ENCODE data around the gene ARL17B.
"Not testable (repeated sequence)": the region's sequence is repeated elsewhere in the genome, so short reads cannot be mapped to it uniquely, and the experiment has no call there.

The ARL17B gene

DNA sequence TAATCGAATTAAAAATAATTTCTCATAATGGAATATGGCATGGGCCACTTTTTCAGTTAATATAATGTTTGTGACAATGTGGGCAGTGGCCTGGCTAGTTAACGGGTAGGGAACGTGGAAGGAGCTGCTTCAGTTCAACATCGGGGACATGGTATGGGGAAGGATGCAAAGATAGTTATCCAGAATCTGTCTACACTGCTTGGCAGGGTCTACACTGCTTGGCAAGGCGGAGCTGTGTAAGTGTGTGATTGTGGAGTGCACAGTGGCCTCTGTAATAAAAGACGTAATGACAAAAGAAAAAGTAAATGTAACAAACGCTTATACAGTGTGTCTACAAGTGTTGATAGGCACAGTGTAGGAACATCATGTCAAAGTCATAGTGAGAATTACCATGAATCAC, 74.0 kb downstream of the ARL17B start:
- DNase-seq, result not testable (repeated sequence)

DNA sequence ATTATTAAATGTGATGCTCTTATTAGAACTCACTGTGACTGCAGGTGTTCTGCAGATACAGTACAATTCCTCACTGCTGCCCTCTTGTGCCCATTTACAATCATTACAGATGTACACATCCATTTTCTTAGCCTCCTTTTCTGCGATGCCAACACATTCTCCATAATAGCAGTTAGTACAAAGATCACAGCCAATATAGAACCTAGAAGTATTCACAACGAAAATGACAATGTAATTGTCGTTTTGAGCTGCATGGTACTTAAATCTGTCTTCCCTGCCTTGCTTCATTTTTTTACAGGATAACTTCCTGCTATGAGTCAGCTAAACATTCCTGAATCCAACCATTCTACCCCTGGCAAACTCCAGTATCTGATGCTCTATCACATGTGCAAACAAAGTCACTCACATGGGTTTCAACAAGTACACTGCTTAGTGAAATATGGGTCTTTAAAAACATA, 74.8 kb downstream of the ARL17B start:
- peak; percentile 86 for DNase-seq

DNA sequence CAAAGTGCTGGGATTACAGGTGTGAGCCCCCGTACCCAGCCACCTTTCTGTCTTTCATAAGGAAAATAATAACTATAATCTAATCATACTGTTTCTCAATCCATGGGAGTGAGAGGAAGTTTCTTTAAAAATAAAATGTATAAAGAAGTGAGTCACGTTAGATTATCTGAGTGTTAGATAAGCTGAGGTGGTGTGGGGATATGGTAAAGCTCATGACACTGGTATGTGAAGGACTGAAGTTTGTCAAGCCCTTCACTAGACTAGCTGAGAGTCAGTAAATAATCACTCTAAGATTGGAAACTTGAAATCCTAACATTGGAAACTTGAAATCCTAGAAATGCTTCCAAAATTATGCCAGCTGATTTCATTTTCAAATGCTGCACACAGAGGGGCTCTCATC, 76.1 kb downstream of the ARL17B start:
- not testable (repeated sequence) for DNase-seq

GRCh38 chr17:46284467-46284866, 77.1 kb downstream of the ARL17B start:
- DNase-seq, result peak; percentile 47

DNA sequence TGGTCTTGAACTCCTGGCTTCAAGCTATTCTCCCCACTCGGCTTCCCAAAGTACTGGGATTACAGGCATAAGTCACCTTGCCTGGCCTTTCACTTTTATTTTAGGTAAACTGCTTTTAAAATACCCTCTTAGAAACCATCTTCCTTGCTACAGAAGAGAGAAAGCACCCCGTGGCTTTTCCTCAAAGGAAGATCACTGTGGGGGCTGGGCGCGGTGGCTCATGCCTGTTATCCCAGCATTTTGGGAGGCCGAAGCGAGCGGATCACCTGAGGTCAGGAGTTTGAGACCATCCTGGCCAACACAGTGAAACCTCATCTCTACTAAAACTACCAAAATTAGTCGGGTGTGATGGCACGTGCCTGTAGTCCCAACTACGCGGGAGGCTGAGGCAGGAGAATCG, 78.9 kb downstream of the ARL17B start:
- DNase-seq, result not testable (repeated sequence)

DNA sequence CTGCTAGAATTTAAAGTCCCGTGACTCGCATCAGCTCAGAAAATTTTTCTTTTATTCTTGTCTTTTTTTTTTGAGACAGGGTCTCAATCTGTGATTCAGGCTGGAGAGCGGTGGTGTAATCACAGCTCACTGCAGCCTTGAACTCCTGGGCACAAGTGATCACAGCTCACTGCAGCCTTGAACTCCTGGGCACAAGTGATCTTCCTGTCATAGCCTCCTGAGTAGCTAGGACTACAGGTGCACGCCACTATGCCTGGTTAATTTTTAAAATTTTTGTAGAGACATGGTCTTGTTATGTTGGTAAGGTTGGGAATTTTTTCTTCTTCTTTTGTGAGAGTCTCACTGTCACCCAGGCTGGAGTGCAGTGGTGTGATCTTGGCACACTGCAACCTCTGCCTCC, 80.2 kb downstream of the ARL17B start:
- not testable (repeated sequence) for DNase-seq

DNA sequence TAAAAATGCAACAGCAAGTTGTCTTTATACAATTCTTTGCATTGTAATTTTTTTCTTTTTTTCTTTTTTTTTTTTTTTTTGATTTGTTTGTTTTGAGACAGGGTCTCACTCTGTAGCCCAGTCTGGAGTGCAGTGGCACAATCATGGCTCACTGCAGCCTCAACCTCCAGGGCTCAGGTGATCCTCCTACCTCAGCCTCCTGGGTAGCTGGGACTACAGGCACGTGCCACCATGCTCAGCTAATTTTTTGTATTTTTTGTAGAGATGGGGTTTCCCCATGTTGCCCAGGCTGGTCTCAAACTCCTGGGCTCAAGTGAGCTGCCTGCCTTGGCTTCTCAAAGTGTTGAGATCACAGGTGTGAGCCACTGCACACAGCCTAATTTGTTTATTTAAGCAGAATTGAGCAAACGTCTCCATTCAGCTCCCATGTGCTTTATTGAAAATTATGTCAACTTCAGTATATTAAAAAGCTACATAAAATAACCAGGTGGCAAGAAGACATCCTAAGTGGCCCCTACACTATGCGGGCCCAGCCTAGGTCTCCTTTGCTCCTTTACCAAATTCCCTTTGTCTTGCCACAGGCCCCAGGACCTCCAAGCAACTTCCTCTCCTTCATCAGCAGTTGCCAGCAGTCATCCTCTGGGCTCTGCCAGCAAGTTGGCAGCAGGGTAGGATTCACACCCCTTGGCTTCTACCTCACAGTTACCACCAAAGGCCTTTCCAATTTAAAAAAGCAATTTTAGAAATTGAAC, 84.7 kb downstream of the ARL17B start:
- DNase-seq, result not testable (repeated sequence)

DNA sequence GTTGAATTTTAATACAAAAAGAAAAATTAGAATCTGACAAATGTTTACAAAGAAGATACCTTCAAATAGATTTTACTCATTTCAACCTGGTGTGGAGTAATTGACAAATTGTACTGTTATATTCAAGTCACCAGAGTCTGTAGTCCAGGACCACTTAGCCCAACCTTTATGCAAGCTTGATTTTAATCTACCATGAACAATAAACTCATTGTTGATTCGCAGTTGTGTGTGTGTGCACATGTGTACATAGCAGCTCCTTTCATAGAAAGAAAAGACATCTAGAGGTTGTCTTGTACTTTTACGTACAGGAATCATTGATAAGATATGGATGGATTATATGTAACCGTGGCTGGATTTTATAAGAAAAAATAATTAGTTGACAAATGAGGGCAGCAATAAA, 87.3 kb downstream of the ARL17B start:
- DNase-seq, result no peak

DNA sequence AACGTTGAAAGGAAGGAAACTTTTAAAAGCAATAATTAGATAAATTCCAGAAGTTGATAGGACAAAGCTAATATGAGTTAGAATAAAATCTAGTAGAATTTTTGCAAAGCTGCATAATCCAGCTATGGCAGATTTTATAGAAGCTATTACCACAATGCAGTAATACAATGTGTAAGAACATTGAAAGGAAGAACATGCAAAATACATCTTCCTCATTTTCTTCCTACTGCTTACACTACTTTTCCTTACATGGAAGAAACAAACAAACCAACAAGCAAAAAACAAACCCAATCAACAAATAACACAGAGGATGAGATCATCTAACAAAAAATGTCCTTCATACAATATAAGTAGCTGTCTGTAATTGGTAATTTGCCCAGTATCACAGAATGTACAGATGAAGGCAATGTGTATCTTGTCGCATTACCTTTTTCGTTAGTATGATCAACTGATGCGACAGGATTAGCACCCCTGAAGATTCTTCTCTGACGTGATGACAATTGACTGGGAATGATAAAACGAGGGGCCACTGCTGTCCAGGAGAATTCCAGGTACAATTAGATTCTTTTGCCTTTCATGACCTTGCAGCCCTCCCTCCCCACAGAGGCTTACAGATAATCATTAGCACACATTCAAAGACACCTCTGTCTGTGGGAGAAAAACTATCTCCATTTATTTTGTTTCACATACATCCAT, 87.9 kb downstream of the ARL17B start:
- no peak for DNase-seq

GRCh38 chr17:46270032-46270431, 91.5 kb downstream of the ARL17B start:
- DNase-seq, result no peak

- DNase-seq, result peak; percentile 91
These were observed 94.7 kb downstream of the ARL17B start for GRCh38 chr17:46266656-46267544.

DNA sequence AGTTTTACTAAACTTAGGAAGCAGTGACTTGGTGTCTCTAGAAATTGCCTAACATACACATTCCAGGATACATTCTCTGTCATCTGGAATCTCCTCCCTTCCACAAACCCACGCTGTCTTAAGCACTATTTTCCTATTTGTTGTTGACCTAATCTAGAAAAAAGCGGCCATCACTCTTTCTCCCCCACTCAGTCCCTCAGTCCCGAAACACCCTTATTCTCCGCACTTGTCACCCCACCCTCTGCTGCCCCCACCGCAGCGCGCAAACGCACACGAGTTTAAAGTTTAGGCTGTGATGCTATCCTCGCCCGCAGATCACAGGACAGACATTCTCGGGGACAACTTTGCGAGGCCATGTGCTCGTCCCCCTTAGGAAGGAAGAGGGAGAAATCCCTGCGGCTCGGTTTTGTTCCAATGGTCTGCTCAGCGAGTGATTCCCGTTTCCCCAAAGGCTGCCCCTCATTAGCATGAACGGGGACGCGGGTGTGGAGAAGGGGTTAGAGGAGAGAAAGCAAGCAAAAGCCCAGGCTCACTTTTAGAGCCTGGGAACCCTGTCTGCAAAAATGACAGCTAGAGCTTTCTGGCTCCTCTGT, 95.4 kb downstream of the ARL17B start:
- peak; percentile 28 for DNase-seq

DNA sequence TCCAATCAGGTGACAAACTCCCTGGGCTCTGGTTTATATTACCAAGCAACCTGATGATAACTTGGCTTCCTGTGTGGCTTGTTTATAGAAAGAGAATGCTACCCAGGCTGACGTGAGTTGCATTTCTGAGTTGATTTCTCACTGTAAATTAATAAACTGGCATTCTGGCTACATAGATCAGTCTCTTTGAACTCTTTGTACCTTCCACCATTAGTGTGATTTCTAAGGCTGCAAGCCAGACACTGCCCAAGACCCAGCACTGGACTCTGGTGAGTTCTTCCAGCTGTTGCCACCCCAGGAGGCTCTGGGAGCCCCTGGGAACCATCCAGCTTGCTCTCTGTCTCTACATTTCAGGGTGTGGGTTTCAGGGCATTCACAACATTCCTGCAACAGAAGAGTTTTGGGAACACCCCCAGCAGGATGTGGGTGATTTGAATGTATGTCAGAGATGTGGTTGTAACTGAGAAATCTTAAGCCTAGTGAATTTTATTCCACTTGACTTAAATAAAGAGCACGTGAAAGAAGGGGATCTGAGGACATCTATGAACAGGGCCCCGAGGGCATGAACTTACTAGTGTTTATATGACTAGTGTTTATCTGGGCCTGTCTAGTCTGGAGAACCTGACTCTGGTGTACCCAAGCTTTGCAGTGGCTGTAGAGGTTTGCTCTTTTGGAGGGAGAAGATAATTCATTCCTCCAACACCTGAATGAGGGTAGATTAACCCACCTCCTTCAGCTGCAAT, 96.9 kb downstream of the ARL17B start:
- peak; percentile 25 for DNase-seq

DNA sequence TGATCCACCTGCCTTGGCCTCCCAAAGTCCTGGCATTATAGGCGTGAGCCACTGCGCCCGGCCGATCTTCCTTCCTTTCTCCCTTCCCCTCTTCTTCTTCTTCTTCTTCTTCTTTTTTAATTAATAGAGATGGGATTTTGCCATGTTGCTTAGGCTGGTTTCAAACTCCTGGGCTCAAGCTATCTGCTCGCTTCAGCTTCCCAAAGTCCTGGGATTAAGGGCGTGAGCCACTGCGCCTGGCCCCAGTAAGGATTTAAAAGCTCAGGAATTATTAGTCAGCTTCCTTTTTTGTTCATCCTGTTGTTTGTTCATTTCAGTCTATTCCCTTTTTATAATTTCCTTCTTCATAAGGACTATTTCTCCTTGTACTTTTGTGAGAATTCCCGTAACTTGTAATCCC, 99.3 kb downstream of the ARL17B start:
- no peak for DNase-seq

- peak; percentile 26 for DNase-seq
These were observed 101.5 kb downstream of the ARL17B start for GRCh38 chr17:46259845-46260661.

DNA sequence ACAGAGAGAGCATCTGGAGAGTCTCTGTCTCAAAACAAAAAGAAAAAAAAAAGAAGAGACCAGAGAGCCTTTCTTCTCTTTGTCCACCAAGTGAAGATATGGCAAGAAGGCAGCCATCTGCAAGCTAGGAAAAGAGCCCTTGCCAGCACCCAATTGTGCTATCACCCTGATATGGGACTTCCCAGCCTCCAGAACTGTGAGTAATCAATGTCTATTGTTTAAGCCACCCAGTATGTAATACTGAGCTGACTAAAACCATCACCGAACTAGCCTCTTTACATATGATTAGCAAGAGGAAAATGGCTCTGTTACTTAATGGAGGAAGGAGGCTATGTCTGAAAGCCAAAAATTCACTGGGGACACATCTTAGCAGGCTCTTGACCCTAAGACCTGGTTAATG, 105.2 kb downstream of the ARL17B start:
- DNase-seq, result not testable (repeated sequence)

- not testable (repeated sequence) for DNase-seq
These were observed 107.4 kb downstream of the ARL17B start for GRCh38 chr17:46254215-46254614.

DNA sequence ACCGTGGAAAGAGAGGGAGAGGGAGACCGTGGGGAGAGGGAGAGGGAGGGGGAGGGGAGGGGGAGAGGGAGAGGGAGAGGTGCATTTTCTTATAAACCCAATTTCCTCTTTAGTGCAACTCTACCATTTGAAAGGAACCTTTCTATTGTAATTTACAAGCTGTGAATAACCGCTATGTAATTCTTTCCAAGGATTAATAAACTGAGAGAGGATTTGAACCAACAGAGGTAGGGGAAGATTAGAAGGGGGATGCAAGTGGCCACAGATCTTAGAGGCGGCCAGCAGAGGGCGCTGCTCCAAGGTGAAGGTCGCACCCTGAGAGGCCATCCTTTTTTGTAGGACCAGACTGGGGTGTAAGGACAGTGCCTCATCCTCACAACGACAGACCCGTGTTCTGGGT, 107.8 kb downstream of the ARL17B start:
- DNase-seq, result peak; percentile 87

DNA sequence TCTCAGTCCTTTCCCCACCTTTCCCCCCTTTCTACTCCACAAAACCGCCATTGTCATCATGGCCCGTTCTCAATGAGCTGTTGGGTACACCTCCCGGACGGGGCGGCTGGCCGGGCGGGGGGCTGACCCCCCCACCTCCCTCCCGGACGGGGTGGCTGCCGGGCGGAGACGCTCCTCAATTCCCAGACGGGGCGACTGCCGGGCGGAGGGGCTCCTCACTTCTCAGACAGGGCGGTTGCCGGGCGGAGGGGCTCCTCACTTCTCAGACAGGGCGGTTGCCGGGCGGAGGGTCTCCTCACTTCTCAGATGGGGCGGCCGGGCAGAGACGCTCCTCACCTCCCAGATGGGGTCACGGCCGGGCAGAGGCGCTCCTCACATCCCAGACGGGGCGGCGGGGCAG, 108.8 kb downstream of the ARL17B start:
- not testable (repeated sequence) for DNase-seq

DNA sequence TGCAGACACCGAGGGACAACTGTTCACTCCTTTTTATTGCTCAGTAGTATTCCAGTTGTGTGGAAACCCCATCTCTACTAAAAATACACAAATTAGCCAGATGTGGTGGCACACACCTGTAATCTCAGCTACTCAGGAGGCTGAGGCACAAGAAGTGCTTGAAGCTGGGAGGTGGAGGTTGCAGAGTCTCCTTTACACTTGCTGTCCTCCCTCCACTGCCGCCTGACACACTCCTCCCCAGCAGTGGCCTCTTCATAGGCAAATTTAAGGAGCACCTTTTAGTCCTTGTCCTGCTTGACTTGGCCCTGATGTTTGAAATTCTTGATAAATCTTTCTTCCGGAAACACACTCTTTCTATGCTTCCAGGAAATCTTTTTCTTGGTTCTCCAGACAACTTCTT, 112.4 kb downstream of the ARL17B start:
- DNase-seq, result not testable (repeated sequence)
